Measurements from ENCODE around the gene NOS1AP.

NOS1AP gene

DNA sequence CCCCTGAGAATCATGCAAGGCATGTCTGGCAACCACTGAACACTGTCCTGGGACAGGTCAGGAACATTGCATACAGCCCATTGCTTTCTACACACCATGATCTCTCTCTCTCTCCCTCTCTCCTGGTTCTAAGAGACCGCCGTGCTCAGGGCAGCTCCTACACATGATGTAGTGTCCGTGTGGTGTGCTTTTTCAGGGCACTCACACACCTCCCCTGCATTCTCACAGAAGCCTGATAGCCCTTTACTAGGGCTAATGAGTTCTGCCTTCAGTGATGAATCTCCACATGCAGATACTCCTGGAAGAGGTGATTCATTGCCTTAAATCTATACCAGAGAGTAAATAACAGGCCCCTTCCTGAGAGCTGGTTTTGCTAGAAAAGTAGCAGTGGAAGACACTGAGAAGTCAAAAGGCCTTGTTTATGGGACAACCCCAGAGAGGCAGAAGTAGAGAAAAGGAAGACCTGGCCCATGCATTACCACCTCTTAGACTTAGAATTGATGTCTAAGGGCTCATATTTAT lies 38.7 kb upstream of the NOS1AP start:
- TF ChIP-seq CTCF (IDR thresholded peaks at IDR 0.05; ENCODE audit: low read depth, low read length), result no peak
- TF ChIP-seq MYC (IDR thresholded peaks at IDR 0.05; ENCODE audit: low read depth, low read length), result no peak
- no peak for TF ChIP-seq POLR2A (IDR thresholded peaks at IDR 0.05; ENCODE audit: extremely low read depth, insufficient read length)
- TF ChIP-seq, protein P1, sequence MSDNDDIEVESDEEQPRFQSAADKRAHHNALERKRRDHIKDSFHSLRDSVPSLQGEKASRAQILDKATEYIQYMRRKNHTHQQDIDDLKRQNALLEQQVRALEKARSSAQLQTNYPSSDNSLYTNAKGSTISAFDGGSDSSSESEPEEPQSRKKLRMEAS (IDR thresholded peaks at IDR 0.05; ENCODE audit: low read depth, low read length), result no peak
- no peak overlapping the region for H3K4me3 ChIP-seq (ENCODE audit: low read depth, low read length)
- no peak for DNase-seq (ENCODE audit: low read depth)

GRCh38 chr1:162033428-162033827 lies 36.1 kb upstream of the NOS1AP start:
- DNase-seq (ENCODE audit: low read depth), result no peak
- TF ChIP-seq CTCF (IDR thresholded peaks at IDR 0.05; ENCODE audit: low read depth, low read length), result no peak
- TF ChIP-seq MYC (IDR thresholded peaks at IDR 0.05; ENCODE audit: low read depth, low read length), result no peak
- TF ChIP-seq, protein P1 (IDR thresholded peaks at IDR 0.05; ENCODE audit: low read depth, low read length), result no peak
- TF ChIP-seq POLR2A (IDR thresholded peaks at IDR 0.05; ENCODE audit: extremely low read depth, insufficient read length), result no peak
- H3K4me3 ChIP-seq (ENCODE audit: low read depth, low read length), result no peak overlapping the region

- DNase-seq (ENCODE audit: low read depth), result no peak
- TF ChIP-seq CTCF (IDR thresholded peaks at IDR 0.05; ENCODE audit: low read depth, low read length) (no peak), POLR2A (IDR thresholded peaks at IDR 0.05; ENCODE audit: extremely low read depth, insufficient read length) (no peak), MYC (IDR thresholded peaks at IDR 0.05; ENCODE audit: low read depth, low read length) (no peak)
- TF ChIP-seq, protein P1 (IDR thresholded peaks at IDR 0.05; ENCODE audit: low read depth, low read length), result peak; percentile 60
- H3K4me3 ChIP-seq (ENCODE audit: low read depth, low read length), result no peak overlapping the region
Measured at GRCh38 chr1:162035241-162035640, 34.2 kb upstream of the NOS1AP start.

DNA sequence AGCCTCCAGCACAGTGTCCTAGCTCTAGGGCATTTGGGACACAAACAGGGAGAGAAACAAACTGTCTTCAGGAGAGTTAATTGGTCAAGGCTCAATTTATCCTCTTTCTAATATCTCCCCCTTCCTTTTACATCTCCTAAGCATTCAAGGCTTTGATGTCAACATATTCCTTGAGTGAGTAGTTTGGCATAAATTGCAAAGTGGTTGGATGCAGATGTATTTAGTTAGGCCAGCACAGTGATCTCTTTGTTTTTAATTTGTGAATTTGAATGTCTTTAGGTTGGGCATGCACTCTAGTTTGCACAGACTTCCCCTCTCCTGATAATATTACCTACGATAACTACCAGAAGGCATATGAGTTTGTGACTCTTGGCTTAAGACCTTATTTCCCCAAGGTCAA lies 33.3 kb upstream of the NOS1AP start:
- no peak overlapping the region for H3K4me3 ChIP-seq (ENCODE audit: low read depth, low read length)
- DNase-seq (ENCODE audit: low read depth), result no peak
- TF ChIP-seq CTCF (IDR thresholded peaks at IDR 0.05; ENCODE audit: low read depth, low read length), result no peak
- TF ChIP-seq POLR2A (IDR thresholded peaks at IDR 0.05; ENCODE audit: extremely low read depth, insufficient read length), result no peak
- TF ChIP-seq MYC (IDR thresholded peaks at IDR 0.05; ENCODE audit: low read depth, low read length), result no peak
- TF ChIP-seq, protein P1 (IDR thresholded peaks at IDR 0.05; ENCODE audit: low read depth, low read length), result no peak

DNA sequence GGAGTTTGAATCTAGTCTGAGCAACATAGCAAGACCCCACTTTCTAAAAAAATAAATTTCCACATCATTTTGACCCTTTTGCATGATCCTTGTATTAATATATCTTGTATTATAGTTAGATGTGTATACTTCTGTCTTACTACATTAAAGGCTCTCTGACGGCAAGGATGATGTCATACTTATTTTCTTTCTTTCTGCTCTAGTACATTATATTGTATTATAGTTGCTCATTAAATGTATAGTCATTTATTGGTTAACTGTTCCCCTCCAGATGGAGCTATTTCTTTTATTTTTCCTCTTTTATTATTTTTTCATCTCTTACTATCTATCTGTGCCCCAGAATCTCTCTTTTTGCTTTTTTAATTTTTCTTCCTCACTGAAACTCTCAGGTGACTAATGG lies 30.9 kb upstream of the NOS1AP start:
- no peak overlapping the region for H3K4me3 ChIP-seq (ENCODE audit: low read depth, low read length)
- no peak for DNase-seq (ENCODE audit: low read depth)

More for the DNA sequence above, 30.9 kb upstream of the NOS1AP start:
- TF ChIP-seq POLR2A (IDR thresholded peaks at IDR 0.05; ENCODE audit: extremely low read depth, insufficient read length), result no peak
- TF ChIP-seq CTCF (IDR thresholded peaks at IDR 0.05; ENCODE audit: low read depth, low read length), result no peak
- TF ChIP-seq, protein P1 (IDR thresholded peaks at IDR 0.05; ENCODE audit: low read depth, low read length), result no peak
